AG08395 (cell line): Measurements from ENCODE around the gene RDH13.
"Not testable (repeated sequence)": the region's sequence is repeated elsewhere in the genome, so short reads cannot be mapped to it uniquely, and the experiment has no call there.

Experiments
- DNase-seq: peaks from one replicate; pipeline ENCODE4 v3.0.0; 2012; ENCODE audit warnings: mixed read lengths, low spot score

RDH13 gene

GRCh38 chr19:55042688-55043087 is 20.3 kb downstream of the RDH13 start:
- DNase-seq: no peak

GRCh38 chr19:55042344-55042678 is 20.6 kb downstream of the RDH13 start:
- DNase-seq: no peak

- no peak for DNase-seq
Observed at GRCh38 chr19:55041627-55042343, 21.2 kb downstream of the RDH13 start.

GRCh38 chr19:55041244-55041626 is 21.7 kb downstream of the RDH13 start:
- DNase-seq: no peak

GRCh38 chr19:55040654-55041053 is 22.3 kb downstream of the RDH13 start:
- DNase-seq: not testable (repeated sequence)

GRCh38 chr19:55037603-55038002 is 25.3 kb downstream of the RDH13 start:
- not testable (repeated sequence) for DNase-seq

GRCh38 chr19:55036058-55036457 is 26.9 kb downstream of the RDH13 start:
- DNase-seq: no peak

- DNase-seq: no peak
Observed at GRCh38 chr19:55034751-55035150, 28.2 kb downstream of the RDH13 start.

GRCh38 chr19:55032976-55033643 is 29.8 kb downstream of the RDH13 start:
- not testable (repeated sequence) for DNase-seq

GRCh38 chr19:55032170-55032800 is 30.7 kb downstream of the RDH13 start:
- DNase-seq: no peak

- no peak for DNase-seq
Observed at GRCh38 chr19:55031178-55031577, 31.8 kb downstream of the RDH13 start.

- DNase-seq: no peak
Observed at GRCh38 chr19:55028757-55029156, 34.2 kb downstream of the RDH13 start.

GRCh38 chr19:55027472-55028337 is 35.2 kb downstream of the RDH13 start:
- no peak for DNase-seq

- DNase-seq: not testable (repeated sequence)
Observed at GRCh38 chr19:55027140-55027471, 35.8 kb downstream of the RDH13 start.

- no peak for DNase-seq
Observed at GRCh38 chr19:55024111-55024510, 38.8 kb downstream of the RDH13 start.

- not testable (repeated sequence) for DNase-seq
Observed at GRCh38 chr19:55020351-55020750, 42.6 kb downstream of the RDH13 start.

- no peak for DNase-seq
Observed at GRCh38 chr19:55018633-55019032, 44.3 kb downstream of the RDH13 start.

- no peak for DNase-seq
Observed at GRCh38 chr19:55018216-55018615, 44.7 kb downstream of the RDH13 start.

GRCh38 chr19:55016017-55016416 is 46.9 kb downstream of the RDH13 start:
- no peak for DNase-seq

GRCh38 chr19:55015126-55015525 is 47.8 kb downstream of the RDH13 start:
- DNase-seq: no peak

- no peak for DNase-seq
Observed at GRCh38 chr19:55014714-55015113, 48.2 kb downstream of the RDH13 start.

- DNase-seq: no peak
Observed at GRCh38 chr19:55013596-55013995, 49.4 kb downstream of the RDH13 start.

- DNase-seq: no peak
Observed at GRCh38 chr19:55012306-55012705, 50.6 kb downstream of the RDH13 start.
